ENCODE measurements around the gene AGRN. TPM values are rescaled to one million over a fixed set of nuclear protein-coding genes. Genes with fewer than 3 reads are reported as not detected.

The AGRN gene
- total RNA-seq, 1 donor from 2014 or later: 13.0 TPM

GRCh38 chr1:1058921-1059493 lies 39.1 kb downstream of the AGRN start:
- intact Hi-C loops (cut with micrococcal nuclease): no loop called here

GRCh38 chr1:1059494-1060280 lies 39.8 kb downstream of the AGRN start:
- TF ChIP-seq, protein P1, sequence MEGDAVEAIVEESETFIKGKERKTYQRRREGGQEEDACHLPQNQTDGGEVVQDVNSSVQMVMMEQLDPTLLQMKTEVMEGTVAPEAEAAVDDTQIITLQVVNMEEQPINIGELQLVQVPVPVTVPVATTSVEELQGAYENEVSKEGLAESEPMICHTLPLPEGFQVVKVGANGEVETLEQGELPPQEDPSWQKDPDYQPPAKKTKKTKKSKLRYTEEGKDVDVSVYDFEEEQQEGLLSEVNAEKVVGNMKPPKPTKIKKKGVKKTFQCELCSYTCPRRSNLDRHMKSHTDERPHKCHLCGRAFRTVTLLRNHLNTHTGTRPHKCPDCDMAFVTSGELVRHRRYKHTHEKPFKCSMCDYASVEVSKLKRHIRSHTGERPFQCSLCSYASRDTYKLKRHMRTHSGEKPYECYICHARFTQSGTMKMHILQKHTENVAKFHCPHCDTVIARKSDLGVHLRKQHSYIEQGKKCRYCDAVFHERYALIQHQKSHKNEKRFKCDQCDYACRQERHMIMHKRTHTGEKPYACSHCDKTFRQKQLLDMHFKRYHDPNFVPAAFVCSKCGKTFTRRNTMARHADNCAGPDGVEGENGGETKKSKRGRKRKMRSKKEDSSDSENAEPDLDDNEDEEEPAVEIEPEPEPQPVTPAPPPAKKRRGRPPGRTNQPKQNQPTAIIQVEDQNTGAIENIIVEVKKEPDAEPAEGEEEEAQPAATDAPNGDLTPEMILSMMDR (IDR thresholded peaks at IDR 0.05; ENCODE audit: borderline replicate concordance): no peak
- peak; percentile 89 for DNase-seq
- H3K27me3 ChIP-seq (ENCODE audit: low read depth): peaks cover 80% of the 10 kb centered on the region
- peak overlapping the region; percentile 72 for H3K4me3 ChIP-seq
- peaks cover 34% of the 10 kb centered on the region for H3K4me1 ChIP-seq
- H3K36me3 ChIP-seq: peaks cover 7% of the 10 kb centered on the region
- no peaks in the 10 kb centered on the region for H3K9me3 ChIP-seq (replicated peaks)
- no peak overlapping the region for H3K27ac ChIP-seq (replicated peaks)
- intact Hi-C loops (cut with micrococcal nuclease): loop anchor here (10.0 kb wide), 1 partner anchor 75 kb away; the partner anchor contains the start of gene PERM1

More at GRCh38 chr1:1058921-1059493, 39.1 kb downstream of the AGRN start:
- TF ChIP-seq, protein P1 (IDR thresholded peaks at IDR 0.05; ENCODE audit: borderline replicate concordance): peak; percentile 43
- peaks cover 9% of the 10 kb centered on the region for H3K36me3 ChIP-seq
- no peak overlapping the region for H3K27ac ChIP-seq (replicated peaks)
- peak overlapping the region; percentile 72 for H3K4me3 ChIP-seq
- peaks cover 74% of the 10 kb centered on the region for H3K27me3 ChIP-seq (ENCODE audit: low read depth)
- no peak for DNase-seq
- no peaks in the 10 kb centered on the region for H3K9me3 ChIP-seq (replicated peaks)
- H3K4me1 ChIP-seq: peaks cover 31% of the 10 kb centered on the region

DNA sequence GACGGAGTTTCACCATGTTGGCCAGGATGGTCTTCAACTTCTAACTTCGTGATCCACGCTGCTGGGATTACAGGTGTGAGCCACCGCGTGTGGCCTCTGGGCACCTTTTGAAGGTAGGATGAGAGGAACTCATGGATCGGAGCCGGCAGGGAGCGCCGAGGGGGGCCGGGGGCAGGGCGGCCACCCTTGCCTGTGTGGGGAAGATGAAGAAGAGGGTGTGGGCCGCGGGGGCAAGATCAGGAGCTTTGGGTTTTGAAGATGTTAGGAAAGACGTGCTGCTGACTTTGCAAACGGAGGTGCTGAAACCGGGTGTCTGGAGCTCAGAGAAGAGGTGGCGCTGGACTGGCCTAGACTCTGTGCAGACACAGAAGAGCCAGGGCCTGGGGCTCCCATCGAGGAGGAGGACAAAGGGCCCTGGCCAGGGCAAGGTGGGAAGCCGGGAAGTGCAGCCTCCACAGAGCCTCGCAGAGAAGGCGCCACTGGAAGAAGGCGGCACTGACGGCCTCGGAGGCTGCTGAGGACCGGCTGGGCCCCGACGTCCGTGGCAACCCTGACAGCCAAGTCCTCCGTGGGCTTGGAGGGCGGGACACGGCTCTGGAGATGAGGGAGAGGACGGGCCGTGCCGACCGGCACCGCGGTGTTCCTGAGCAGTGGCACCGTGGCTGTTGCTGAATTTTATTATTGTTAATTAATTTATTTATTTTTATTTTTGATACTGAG lies 40.5 kb downstream of the AGRN start:
- no peak overlapping the region for H3K27ac ChIP-seq (replicated peaks)
- no peak overlapping the region for H3K4me3 ChIP-seq
- peaks cover 84% of the 10 kb centered on the region for H3K27me3 ChIP-seq (ENCODE audit: low read depth)
- TF ChIP-seq, protein P1 (IDR thresholded peaks at IDR 0.05; ENCODE audit: borderline replicate concordance): no peak
- intact Hi-C loops (cut with micrococcal nuclease): loop anchor here (10.0 kb wide), 1 partner anchor 76 kb away; the partner anchor contains the start of gene PERM1
- DNase-seq: no peak
- no peaks in the 10 kb centered on the region for H3K9me3 ChIP-seq (replicated peaks)
- no peaks in the 10 kb centered on the region for H3K36me3 ChIP-seq
- peaks cover 34% of the 10 kb centered on the region for H3K4me1 ChIP-seq

- intact Hi-C loops (cut with micrococcal nuclease): loop anchor here (10.0 kb wide), 1 partner anchor 77 kb away; the partner anchor contains the start of gene PERM1
- Histone ChIP-seq H3K4me3 (no peak overlapping the region), H3K27ac (replicated peaks) (no peak overlapping the region), H3K9me3 (replicated peaks) (no peaks in the 10 kb centered on the region), H3K4me1 (peaks cover 34% of the 10 kb centered on the region), H3K36me3 (no peaks in the 10 kb centered on the region), H3K27me3 (ENCODE audit: low read depth) (peaks cover 92% of the 10 kb centered on the region)
- no peak for DNase-seq
- TF ChIP-seq, protein P1 (IDR thresholded peaks at IDR 0.05; ENCODE audit: borderline replicate concordance): no peak
Observed at GRCh38 chr1:1061682-1062345, 41.9 kb downstream of the AGRN start.
